H9 (cell line): ENCODE measurements around the gene ANKRD11. TPM values are rescaled to one million over a fixed set of nuclear protein-coding genes. Genes with fewer than 3 reads are reported as not detected.
A peak's percentile ranks its signal among the peaks of the same experiment; 100 is the strongest.

Source experiments
- DNase-seq: peaks from one replicate; pipeline ENCODE4 v3.0.0-alpha.2; 2017
- H2AFZ ChIP-seq: one replicate; pipeline ENCODE4 v1.6.1; 2013; ENCODE audit warnings: mild to moderate bottlenecking, low read length, control low read depth, moderate library complexity
- H2AK5ac ChIP-seq: 2 replicates; pipeline ENCODE4 v1.6.1; 2013; ENCODE audit warnings: low read length, control low read depth, mixed read lengths; ENCODE audit not compliant: insufficient read length
- H2BK120ac ChIP-seq: one replicate; pipeline ENCODE4 v1.6.1; 2013; ENCODE audit warnings: low read depth, mild to moderate bottlenecking, low read length, control low read depth, inconsistent platforms; ENCODE audit not compliant: poor library complexity, severe bottlenecking
- H2BK12ac ChIP-seq: 2 replicates; pipeline ENCODE4 v1.6.1; 2013; ENCODE audit warnings: low read length, control low read depth, mixed read lengths, low read depth; ENCODE audit not compliant: insufficient read length
- H2BK15ac ChIP-seq: 2 replicates; pipeline ENCODE4 v1.6.1; 2013; ENCODE audit warnings: low read depth, low read length, control low read depth
- H2BK20ac ChIP-seq: one replicate; pipeline ENCODE4 v1.6.1; 2013; ENCODE audit warnings: low read depth, mild to moderate bottlenecking, low read length, control low read depth, inconsistent platforms; ENCODE audit not compliant: poor library complexity, severe bottlenecking
- H2BK5ac ChIP-seq: 2 replicates; pipeline ENCODE4 v1.6.1; 2013; ENCODE audit warnings: low read length, control low read depth, mixed read lengths; ENCODE audit not compliant: insufficient read length
- H3K14ac ChIP-seq: 2 replicates; pipeline ENCODE4 v1.6.1; 2013; ENCODE audit warnings: low read length, control low read depth; ENCODE audit not compliant: insufficient read depth
- H3K18ac ChIP-seq: 2 replicates; pipeline ENCODE4 v1.6.1; 2013; ENCODE audit warnings: low read depth, mild to moderate bottlenecking, mixed read lengths, low read length, control low read depth; ENCODE audit not compliant: insufficient read length
- H3K23ac ChIP-seq: 2 replicates; pipeline ENCODE4 v1.6.1; 2013; ENCODE audit warnings: low read length, control low read depth, mixed read lengths, low read depth; ENCODE audit not compliant: insufficient read length
- H3K23me2 ChIP-seq: 2 replicates; pipeline ENCODE4 v1.6.1; 2013; ENCODE audit warnings: low read depth, mild to moderate bottlenecking, mixed read lengths, low read length, control low read depth; ENCODE audit not compliant: insufficient read length, poor library complexity, severe bottlenecking
- H3K27ac ChIP-seq: 2 replicates; pipeline ENCODE4 v1.5.1; 2013; ENCODE audit warnings: low read length, control low read depth, mixed read lengths, low read depth; ENCODE audit not compliant: insufficient read length
- H3K27me3 ChIP-seq: 2 replicates; pipeline ENCODE4 v1.6.1; 2013; ENCODE audit warnings: low read length, control low read depth, inconsistent platforms; ENCODE audit not compliant: insufficient read depth
- H3K4ac ChIP-seq: 2 replicates; pipeline ENCODE4 v1.6.1; 2013; ENCODE audit warnings: low read depth, mild to moderate bottlenecking, control low read depth, inconsistent platforms, low read length, moderate library complexity
- H3K4me1 ChIP-seq: 2 replicates; pipeline ENCODE4 v1.6.1; 2013; ENCODE audit warnings: low read length, control low read depth, inconsistent platforms; ENCODE audit not compliant: insufficient read depth
- H3K4me2 ChIP-seq: 2 replicates; pipeline ENCODE4 v1.6.1; 2013; ENCODE audit warnings: low read length, control low read depth, mixed read lengths; ENCODE audit not compliant: insufficient read length, insufficient read depth
- H3K56ac ChIP-seq: 2 replicates; pipeline ENCODE4 v1.6.1; 2013; ENCODE audit warnings: low read depth, mild to moderate bottlenecking, mixed read lengths, low read length, control low read depth; ENCODE audit not compliant: insufficient read length
- H3K79me1 ChIP-seq: 2 replicates; pipeline ENCODE4 v1.6.1; 2013; ENCODE audit warnings: low read depth, mild to moderate bottlenecking, moderate library complexity, low read length, control low read depth, inconsistent platforms; ENCODE audit not compliant: insufficient read depth, poor library complexity, severe bottlenecking
- H3K79me2 ChIP-seq: 2 replicates; pipeline ENCODE4 v1.6.1; 2013; ENCODE audit warnings: low read length, control low read depth, inconsistent platforms; ENCODE audit not compliant: insufficient read depth
- H3K9ac ChIP-seq: 2 replicates; pipeline ENCODE4 v1.6.1; 2013; ENCODE audit warnings: low read length, control low read depth, mixed read lengths; ENCODE audit not compliant: insufficient read length; ENCODE audit errors: extremely low read depth
- H3K9me3 ChIP-seq: one replicate; pipeline ENCODE4 v1.6.1; 2013; ENCODE audit warnings: low read depth, low read length, inconsistent platforms; ENCODE audit not compliant: control insufficient read depth
- H3T11ph ChIP-seq: one replicate; pipeline ENCODE4 v1.6.1; 2013; ENCODE audit warnings: mild to moderate bottlenecking, low read length, control low read depth, inconsistent platforms
- H4K20me1 ChIP-seq: one replicate; pipeline ENCODE4 v1.6.1; 2013; ENCODE audit not compliant: control insufficient read depth, insufficient read length, insufficient read depth
- H4K5ac ChIP-seq: 2 replicates; pipeline ENCODE4 v1.6.1; 2013; ENCODE audit warnings: low read depth, mild to moderate bottlenecking, mixed read lengths, low read length, control low read depth; ENCODE audit not compliant: insufficient read length
- H4K8ac ChIP-seq: replicated peaks from 2 replicates; pipeline ENCODE4 v1.6.1; 2013; ENCODE audit warnings: low read length, control low read depth, mixed read lengths, low read depth; ENCODE audit not compliant: insufficient read length
- H4K91ac ChIP-seq: 2 replicates; pipeline ENCODE4 v1.6.1; 2013; ENCODE audit warnings: low read depth, mild to moderate bottlenecking, moderate library complexity, mixed read lengths, low read length, control low read depth; ENCODE audit not compliant: insufficient read length
- H3K27ac Mint-ChIP-seq, 3 experiments: 2 replicates in 2 of 3; 3 replicates in 1 of 3; pipeline ENCODE4 v1.8.0; 2020 to 2021; ENCODE audit warnings: mixed read lengths in 3 of 3, mild to moderate bottlenecking in 1 of 3, moderate library complexity in 1 of 3
- H3K27me3 Mint-ChIP-seq: 2 replicates; pipeline ENCODE4 v1.8.0; 2021; ENCODE audit warnings: low read depth, mild to moderate bottlenecking, moderate library complexity, mixed read lengths
- H3K36me3 Mint-ChIP-seq, 3 experiments: 2 replicates in 2 of 3; 3 replicates in 1 of 3; pipeline ENCODE4 v1.8.0; 2020 to 2021; ENCODE audit warnings: low read depth in 3 of 3, mixed read lengths in 3 of 3; ENCODE audit not compliant: insufficient read depth in 1 of 3
- H3K4me1 Mint-ChIP-seq, 2 experiments: 2 replicates each; pipeline ENCODE4 v1.8.0; 2020; ENCODE audit warnings: mixed read lengths in 2 of 2
- H3K4me3 Mint-ChIP-seq, 2 experiments: 2 replicates in 1 of 2; 3 replicates in 1 of 2; pipeline ENCODE4 v1.8.0; 2020 to 2021; ENCODE audit warnings: mild to moderate bottlenecking in 2 of 2, mixed read lengths in 2 of 2, moderate library complexity in 1 of 2
- H3K9me3 Mint-ChIP-seq, 2 experiments: 2 replicates in 1 of 2; 3 replicates in 1 of 2; pipeline ENCODE4 v1.8.0; 2020; ENCODE audit warnings: mild to moderate bottlenecking in 2 of 2, mixed read lengths in 2 of 2, moderate library complexity in 1 of 2
- WGBS: extraction: QIAGEN DNeasy Blood & Tissue Kit; methylation state at CpG from one replicate; pipeline ENCODE4 v1.1.7; 2013; ENCODE audit warnings: missing lambda C conversion rate, low lambda C conversion rate, mixed read lengths; ENCODE audit not compliant: insufficient read length; ENCODE audit errors: extremely low coverage; 5-methylcytosine and 5-hydroxymethylcytosine counted together
- total RNA-seq: library from RNA; stranded (reverse); gene quantifications from 2 replicates; pipeline ENCODE4 v1.2.1, GENCODE V29; 2021
- TF ChIP-seq, protein P1 (sequence below): fragments of 200-600 bp; sonication (generic); conservative IDR thresholded peaks from 3 replicates; pipeline ENCODE4 v1.8.0; 2021; ENCODE audit warnings: antibody characterized with exemption, mild to moderate bottlenecking

Gene ANKRD11
- total RNA-seq, 1 experiment from 2014 or later: 181 TPM

GRCh38 chr16:89410794-89411309, 79.5 kb downstream of the ANKRD11 start:
- H3K27ac ChIP-seq: no peak overlapping the region

More at GRCh38 chr16:89410794-89411309, 79.5 kb downstream of the ANKRD11 start:
- Histone ChIP-seq H3K27me3 (no peaks in the 10 kb centered on the region), H3K4ac (no peak overlapping the region), H3K9ac (no peak overlapping the region), H4K8ac (no peak overlapping the region), H3K14ac (no peak overlapping the region; the same call in 1 of the 2 replicates), H3T11ph (no peak overlapping the region), H2BK20ac (no peak overlapping the region), H2AK5ac (no peak overlapping the region), H2BK5ac (no peak overlapping the region), H2BK120ac (no peak overlapping the region), H4K5ac (no peak overlapping the region), H2AFZ (no peak overlapping the region), H3K23ac (no peak overlapping the region), H3K79me1 (peaks cover 4% of the 10 kb centered on the region), H3K56ac (no peak overlapping the region), H2BK15ac (no peak overlapping the region), H3K23me2 (no peaks in the 10 kb centered on the region), H4K91ac (no peak overlapping the region), H2BK12ac (no peak overlapping the region), H4K20me1 (peaks cover 8% of the 10 kb centered on the region), H3K79me2 (peaks cover 77% of the 10 kb centered on the region), H3K9me3 (no peaks in the 10 kb centered on the region), H3K18ac (no peak overlapping the region), H3K4me2 (no peak overlapping the region), H3K4me1 (peaks cover 12% of the 10 kb centered on the region; the same call in 1 of the 2 replicates)
- H3K36me3 Mint-ChIP-seq: peaks cover 0 to 2% (median 1%) of the 10 kb centered on the region in 3 experiments; a peak in 6 of 7 replicates
- H3K4me1 Mint-ChIP-seq: peaks cover 74 to 78% of the 10 kb centered on the region in 2 experiments
- H3K27ac Mint-ChIP-seq: peak overlapping the region in 2 of 3 experiments; percentile 23 to 72; a peak in 2 of 7 replicates
- WGBS: no CpG with 5 or more reads among the region's 11 CpGs
- TF ChIP-seq, protein P1, sequence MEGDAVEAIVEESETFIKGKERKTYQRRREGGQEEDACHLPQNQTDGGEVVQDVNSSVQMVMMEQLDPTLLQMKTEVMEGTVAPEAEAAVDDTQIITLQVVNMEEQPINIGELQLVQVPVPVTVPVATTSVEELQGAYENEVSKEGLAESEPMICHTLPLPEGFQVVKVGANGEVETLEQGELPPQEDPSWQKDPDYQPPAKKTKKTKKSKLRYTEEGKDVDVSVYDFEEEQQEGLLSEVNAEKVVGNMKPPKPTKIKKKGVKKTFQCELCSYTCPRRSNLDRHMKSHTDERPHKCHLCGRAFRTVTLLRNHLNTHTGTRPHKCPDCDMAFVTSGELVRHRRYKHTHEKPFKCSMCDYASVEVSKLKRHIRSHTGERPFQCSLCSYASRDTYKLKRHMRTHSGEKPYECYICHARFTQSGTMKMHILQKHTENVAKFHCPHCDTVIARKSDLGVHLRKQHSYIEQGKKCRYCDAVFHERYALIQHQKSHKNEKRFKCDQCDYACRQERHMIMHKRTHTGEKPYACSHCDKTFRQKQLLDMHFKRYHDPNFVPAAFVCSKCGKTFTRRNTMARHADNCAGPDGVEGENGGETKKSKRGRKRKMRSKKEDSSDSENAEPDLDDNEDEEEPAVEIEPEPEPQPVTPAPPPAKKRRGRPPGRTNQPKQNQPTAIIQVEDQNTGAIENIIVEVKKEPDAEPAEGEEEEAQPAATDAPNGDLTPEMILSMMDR: no peak
- DNase-seq: no peak
- no peaks in the 10 kb centered on the region for H3K27me3 Mint-ChIP-seq
- no peaks in the 10 kb centered on the region for H3K9me3 Mint-ChIP-seq
- no peak overlapping the region for H3K4me3 Mint-ChIP-seq
